ENCODE data around the gene SPATA7. TPM values are rescaled to one million over a fixed set of nuclear protein-coding genes. Genes with fewer than 3 reads are reported as not detected.

Gene SPATA7
- total and polyA plus RNA-seq, 9 donors: 14.3 to 56.0 (median 28.7) TPM

DNA sequence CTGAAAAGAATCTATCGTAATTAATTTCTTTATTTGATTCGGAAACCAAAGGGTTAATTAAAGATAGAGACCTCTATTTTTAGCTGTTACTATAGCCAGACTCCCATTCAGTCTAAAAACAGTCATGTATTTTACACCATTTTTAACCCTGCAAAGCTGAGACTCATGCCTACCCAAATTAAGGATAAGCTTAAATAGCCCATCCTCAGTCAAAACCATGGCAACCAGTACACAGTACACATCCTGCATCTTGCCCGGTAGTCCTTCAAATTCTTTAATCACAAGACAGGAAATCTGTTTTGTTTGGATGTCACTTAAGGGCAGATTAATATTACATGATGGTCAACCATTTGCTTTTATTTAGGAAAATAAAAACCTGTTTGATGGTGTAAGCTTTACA lies 36.9 kb upstream of the SPATA7 start:
- intact Hi-C loops (cut with DNase I): loop anchor here in 1 of 4 donors (5.0 kb wide), 1 partner anchor 296 kb away; no protein-coding TSS in a partner anchor
- Histone ChIP-seq H3K9me3 (no peaks in the 10 kb centered on the region), H3K4me1 (ENCODE audit: insufficient read depth) (no peaks in the 10 kb centered on the region), H3K36me3 (no peaks in the 10 kb centered on the region), H3K4me3 (no peak overlapping the region), H3K27me3 (no peaks in the 10 kb centered on the region), H3K27ac (no peak overlapping the region)
- no peak for DNase-seq
- TF ChIP-seq POLR2A (IDR thresholded peaks at IDR 0.05) (no peak), EP300 (IDR thresholded peaks at IDR 0.05) (no peak)
- TF ChIP-seq, protein P1, sequence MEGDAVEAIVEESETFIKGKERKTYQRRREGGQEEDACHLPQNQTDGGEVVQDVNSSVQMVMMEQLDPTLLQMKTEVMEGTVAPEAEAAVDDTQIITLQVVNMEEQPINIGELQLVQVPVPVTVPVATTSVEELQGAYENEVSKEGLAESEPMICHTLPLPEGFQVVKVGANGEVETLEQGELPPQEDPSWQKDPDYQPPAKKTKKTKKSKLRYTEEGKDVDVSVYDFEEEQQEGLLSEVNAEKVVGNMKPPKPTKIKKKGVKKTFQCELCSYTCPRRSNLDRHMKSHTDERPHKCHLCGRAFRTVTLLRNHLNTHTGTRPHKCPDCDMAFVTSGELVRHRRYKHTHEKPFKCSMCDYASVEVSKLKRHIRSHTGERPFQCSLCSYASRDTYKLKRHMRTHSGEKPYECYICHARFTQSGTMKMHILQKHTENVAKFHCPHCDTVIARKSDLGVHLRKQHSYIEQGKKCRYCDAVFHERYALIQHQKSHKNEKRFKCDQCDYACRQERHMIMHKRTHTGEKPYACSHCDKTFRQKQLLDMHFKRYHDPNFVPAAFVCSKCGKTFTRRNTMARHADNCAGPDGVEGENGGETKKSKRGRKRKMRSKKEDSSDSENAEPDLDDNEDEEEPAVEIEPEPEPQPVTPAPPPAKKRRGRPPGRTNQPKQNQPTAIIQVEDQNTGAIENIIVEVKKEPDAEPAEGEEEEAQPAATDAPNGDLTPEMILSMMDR (IDR thresholded peaks at IDR 0.05): no peak
- 48 to 58% (median 51%) methylated on average over 3 of the region's 3 CpGs for WGBS, 3 donors

DNA sequence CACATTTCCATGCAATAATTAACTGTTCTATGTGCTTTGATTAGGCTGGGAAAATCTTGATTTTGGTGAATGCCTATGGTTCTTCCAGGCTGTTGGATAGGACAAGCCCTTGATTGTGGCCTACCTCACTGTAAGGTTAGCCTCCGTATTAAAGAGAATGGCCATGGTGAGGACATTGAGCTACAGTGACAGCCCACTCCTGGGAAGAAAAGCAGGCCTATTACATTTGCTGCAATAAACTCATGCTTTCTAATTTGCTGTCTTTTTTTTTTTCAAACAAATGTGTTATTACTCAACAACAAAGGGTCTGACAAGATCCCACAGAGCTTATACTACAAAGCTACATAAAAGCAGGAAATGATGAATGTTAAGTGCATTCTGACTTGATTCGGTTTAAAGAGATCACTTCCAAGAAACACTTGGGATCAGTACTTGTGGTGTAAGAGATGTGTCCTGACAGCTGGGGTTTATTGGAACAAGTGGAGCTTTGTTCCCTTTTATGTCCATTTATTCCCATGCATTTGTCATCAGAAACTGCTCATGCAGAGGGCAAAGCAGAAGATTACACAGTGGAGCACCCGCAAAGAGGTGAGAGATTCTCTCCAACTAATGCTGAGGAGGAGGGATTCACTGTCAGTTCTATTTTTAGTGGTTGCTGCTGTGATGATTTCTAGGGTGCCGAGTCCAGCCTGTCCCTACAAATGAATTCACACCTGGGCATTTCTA lies 33.3 kb upstream of the SPATA7 start:
- no peaks in the 10 kb centered on the region for H3K9me3 ChIP-seq
- H3K4me3 ChIP-seq: no peak overlapping the region
- no peak for DNase-seq
- no peaks in the 10 kb centered on the region for H3K4me1 ChIP-seq (ENCODE audit: insufficient read depth)
- TF ChIP-seq EP300 (IDR thresholded peaks at IDR 0.05) (no peak), POLR2A (IDR thresholded peaks at IDR 0.05) (no peak)
- TF ChIP-seq, protein P1 (IDR thresholded peaks at IDR 0.05): no peak
- no peaks in the 10 kb centered on the region for H3K27me3 ChIP-seq
- intact Hi-C loops (cut with DNase I): no loop called here
- WGBS, 3 donors: 52 to 61% (median 58%) methylated on average over 4 of the region's 4 CpGs
- H3K36me3 ChIP-seq: no peaks in the 10 kb centered on the region
- H3K27ac ChIP-seq: no peak overlapping the region

DNA sequence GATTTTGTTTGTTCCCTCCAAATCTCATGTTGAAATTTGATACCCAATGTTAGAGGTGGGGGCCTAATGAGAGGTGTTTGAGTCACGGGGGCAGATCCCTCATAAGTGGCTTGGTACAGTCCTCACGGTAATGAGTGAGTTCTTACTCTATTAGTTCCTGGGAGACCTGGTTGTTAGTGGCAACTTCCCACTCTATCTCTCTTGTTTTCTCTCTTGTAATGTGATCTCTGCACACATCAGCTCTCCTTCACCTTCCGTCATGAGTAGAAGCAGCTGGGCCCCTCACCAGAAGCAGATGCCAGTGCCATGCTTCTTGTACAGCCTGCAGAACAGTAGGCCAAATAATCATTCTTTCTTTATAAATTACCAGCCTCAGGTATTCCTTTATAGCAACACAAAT lies 32.8 kb upstream of the SPATA7 start:
- H3K27ac ChIP-seq: no peak overlapping the region
- H3K27me3 ChIP-seq: no peaks in the 10 kb centered on the region
- TF ChIP-seq, protein P1 (IDR thresholded peaks at IDR 0.05): no peak
- no peak for TF ChIP-seq POLR2A (IDR thresholded peaks at IDR 0.05)
- no peak for TF ChIP-seq EP300 (IDR thresholded peaks at IDR 0.05)
- DNase-seq: no peak
- H3K4me1 ChIP-seq (ENCODE audit: insufficient read depth): no peaks in the 10 kb centered on the region
- intact Hi-C loops (cut with DNase I): no loop called here
- no peak overlapping the region for H3K4me3 ChIP-seq
- H3K36me3 ChIP-seq: no peaks in the 10 kb centered on the region
- 38 to 53% (median 47%) methylated on average over 3 of the region's 3 CpGs for WGBS, 3 donors
- H3K9me3 ChIP-seq: no peaks in the 10 kb centered on the region

DNA sequence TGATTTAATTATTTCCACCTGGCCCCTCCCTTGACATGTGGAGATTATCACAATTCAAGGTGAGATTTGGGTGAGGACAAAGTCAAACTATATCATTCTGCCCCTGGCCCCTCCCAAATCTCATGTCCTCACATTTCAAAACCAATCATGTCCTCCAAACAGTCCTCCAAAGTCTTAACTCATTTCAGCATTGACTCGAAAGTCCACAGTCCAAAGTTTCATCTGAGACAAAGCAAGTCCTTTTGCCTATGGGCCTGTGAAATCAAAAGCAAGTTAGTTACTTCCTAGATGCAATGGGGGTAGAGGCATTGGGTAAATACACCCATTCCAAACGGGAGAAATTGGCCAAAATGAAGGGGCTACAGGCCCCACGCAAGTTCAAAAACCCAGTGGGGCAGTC lies 31.1 kb upstream of the SPATA7 start:
- no peaks in the 10 kb centered on the region for H3K4me1 ChIP-seq (ENCODE audit: insufficient read depth)
- H3K36me3 ChIP-seq: no peaks in the 10 kb centered on the region
- H3K4me3 ChIP-seq: no peak overlapping the region
- WGBS, 3 donors: 44 to 84% (median 77%) methylated on average over 3 of the region's 3 CpGs
- no peak overlapping the region for H3K27ac ChIP-seq
- H3K9me3 ChIP-seq: no peaks in the 10 kb centered on the region
- H3K27me3 ChIP-seq: no peaks in the 10 kb centered on the region
- no peak for TF ChIP-seq EP300 (IDR thresholded peaks at IDR 0.05)
- TF ChIP-seq POLR2A (IDR thresholded peaks at IDR 0.05): no peak
- intact Hi-C loops (cut with DNase I): no loop called here
- DNase-seq: no peak

DNA sequence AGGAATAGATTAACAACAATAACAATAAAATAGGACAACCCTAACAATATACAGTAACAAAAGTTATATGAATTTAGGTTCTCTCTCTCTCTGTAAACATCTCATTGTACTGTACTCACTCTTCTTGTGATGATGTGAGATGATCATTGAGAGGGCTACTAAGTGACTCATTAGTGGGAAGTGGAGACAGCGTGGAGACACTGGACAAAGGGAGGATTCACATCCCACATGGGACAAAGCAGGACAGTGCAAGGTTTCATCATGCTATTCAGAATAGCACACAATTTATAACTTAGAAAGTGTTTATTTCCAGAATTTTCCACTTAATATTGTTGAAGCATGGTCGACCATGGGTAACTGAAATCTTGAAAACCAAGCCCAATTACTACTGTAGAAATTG lies 26.0 kb upstream of the SPATA7 start:
- no peak overlapping the region for H3K4me3 ChIP-seq
- WGBS, 3 donors: 59 to 68% (median 62%) methylated on average over 2 of the region's 2 CpGs
- no peaks in the 10 kb centered on the region for H3K9me3 ChIP-seq
- DNase-seq: no peak
- H3K27ac ChIP-seq: no peak overlapping the region
- no peaks in the 10 kb centered on the region for H3K27me3 ChIP-seq
- H3K4me1 ChIP-seq (ENCODE audit: insufficient read depth): no peaks in the 10 kb centered on the region
- TF ChIP-seq EP300 (IDR thresholded peaks at IDR 0.05): no peak
- TF ChIP-seq, protein P1 (IDR thresholded peaks at IDR 0.05): no peak
- no peak for TF ChIP-seq POLR2A (IDR thresholded peaks at IDR 0.05)
- H3K36me3 ChIP-seq: no peaks in the 10 kb centered on the region
- intact Hi-C loops (cut with DNase I): no loop called here
